SK-N-SH (cell line): ENCODE results near the gene TDO2. TPM values are rescaled to one million over a fixed set of nuclear protein-coding genes. Genes with fewer than 3 reads are reported as not detected.

ENCODE experiments used
- CTCF ChIA-PET: fragments of 300-600, 350-600 bp; formaldehyde crosslinking; extraction: SDS; loops from one replicate; lab custom pipeline; 2021; lab: Yijun Ruan, JAX
- POLR2A ChIA-PET: fragments of 350-600 bp; sonication (Branson Sonifier 250); formaldehyde crosslinking; extraction: SDS; loops from one replicate; lab custom pipeline; 2020; ENCODE audit warnings: antibody characterized with exemption, inconsistent platforms; lab: Yijun Ruan, JAX
- DNase-seq: peaks from one replicate; pipeline ENCODE4 v3.0.0; 2012
- H2AFZ ChIP-seq: fragments of 200-600 bp; sonication (generic); 2 replicates; pipeline ENCODE4 v1.8.1; 2016; ENCODE audit warnings: antibody characterized with exemption, mild to moderate bottlenecking, low read depth
- H3F3A ChIP-seq: fragments of 200-600 bp; sonication (generic); replicated peaks from 2 replicates; pipeline ENCODE3; 2016; ENCODE audit warnings: antibody characterized with exemption, mild to moderate bottlenecking; ENCODE audit not compliant: insufficient read depth
- H3K27ac ChIP-seq, 2 experiments: fragments of 200-500 bp in 1 of 2; fragments of 200-600 bp in 1 of 2; sonication (Bioruptor generic) in 1 of 2; sonication (generic), shearing (Covaris generic) in 1 of 2; 2 replicates each; pipeline versions ENCODE4 v1.5.1 to v1.6.1; 2014 to 2016; ENCODE audit warnings: low read depth in 2 of 2, inconsistent platforms in 1 of 2, low read length in 1 of 2, mild to moderate bottlenecking in 1 of 2, mixed read lengths in 1 of 2
- H3K27me3 ChIP-seq: fragments of 200-600 bp; sonication (generic), shearing (Covaris generic); 2 replicates; pipeline ENCODE4 v1.6.1; 2016; ENCODE audit warnings: mixed run types; ENCODE audit not compliant: insufficient read depth
- H3K36me3 ChIP-seq, 2 experiments: fragments of 200-500 bp in 1 of 2; fragments of 200-600 bp in 1 of 2; sonication (Bioruptor generic) in 1 of 2; sonication (generic) in 1 of 2; replicated peaks in 1 of 2; 2 replicates each; pipeline versions ENCODE3 to v1.5.1; 2014 to 2016; ENCODE audit warnings: low read length in 1 of 2, mild to moderate bottlenecking in 1 of 2; ENCODE audit not compliant: insufficient read depth in 2 of 2, control insufficient read depth in 1 of 2
- H3K4me1 ChIP-seq, 2 experiments: fragments of 200-500 bp in 1 of 2; fragments of 200-600 bp in 1 of 2; sonication (Bioruptor generic) in 1 of 2; sonication (generic), shearing (Covaris generic) in 1 of 2; 2 replicates each; pipeline versions ENCODE4 v1.5.1 to v1.6.1; 2014 to 2016; ENCODE audit warnings: low read depth in 1 of 2, low read length in 1 of 2, mixed run types in 1 of 2; ENCODE audit not compliant: insufficient read depth in 2 of 2, control insufficient read depth in 1 of 2
- H3K4me2 ChIP-seq: fragments of 200-600 bp; sonication (generic), shearing (Covaris generic); 2 replicates; pipeline ENCODE4 v1.6.1; 2017; ENCODE audit warnings: mixed run types
- H3K4me3 ChIP-seq, 2 experiments: fragments of 200-500 bp in 1 of 2; fragments of 200-600 bp in 1 of 2; sonication (Bioruptor generic) in 1 of 2; sonication (generic), shearing (Covaris generic) in 1 of 2; 2 replicates each; pipeline versions ENCODE4 v1.5.1 to v1.8.1; 2014 to 2016; ENCODE audit warnings: low read depth in 2 of 2, inconsistent platforms in 1 of 2, low read length in 1 of 2, mild to moderate bottlenecking in 1 of 2, mixed read lengths in 1 of 2, moderate library complexity in 1 of 2
- H3K79me2 ChIP-seq: fragments of 200-600 bp; sonication (generic); 2 replicates; pipeline ENCODE4 v1.8.1; 2017; ENCODE audit warnings: mild to moderate bottlenecking; ENCODE audit not compliant: insufficient read depth
- H3K9ac ChIP-seq: fragments of 200-600 bp; sonication (generic); 2 replicates; pipeline ENCODE4 v1.6.1; 2017; ENCODE audit warnings: mixed run types
- H3K9me2 ChIP-seq: fragments of 200-600 bp; sonication (generic); 2 replicates; pipeline ENCODE4 v1.6.1; 2017; ENCODE audit warnings: mixed run types
- H3K9me3 ChIP-seq: fragments of 200-600 bp; sonication (generic); 2 replicates; pipeline ENCODE4 v1.6.1; 2017; ENCODE audit warnings: mixed run types, mild to moderate bottlenecking, moderate library complexity
- H4K20me1 ChIP-seq: fragments of 200-600 bp; sonication (generic); 2 replicates; pipeline ENCODE4 v1.6.1; 2017; ENCODE audit warnings: mild to moderate bottlenecking, mixed run types; ENCODE audit not compliant: insufficient read depth
- CTCF ChIP-seq: fragments of 200-600 bp; sonication (generic); IDR thresholded peaks from 2 replicates; pipeline ENCODE4 v1.6.1; 2017; ENCODE audit warnings: antibody characterized with exemption, mild to moderate bottlenecking, moderate library complexity
- EP300 ChIP-seq, 2 experiments: IDR thresholded peaks; 2 replicates each; pipeline versions ENCODE4 v1.4.0 to v1.6.1; 2012; ENCODE audit warnings: borderline replicate concordance in 1 of 2, low read depth in 1 of 2, low read length in 1 of 2
- FOXJ3 ChIP-seq: sonication (generic); formaldehyde crosslinking; IDR thresholded peaks from 2 replicates; pipeline ENCODE4 v1.5.1; 2020; ENCODE audit warnings: mild to moderate bottlenecking, missing genetic modification reagents
- GATA2 ChIP-seq: sonication (generic); formaldehyde crosslinking; IDR thresholded peaks from 2 replicates; pipeline ENCODE4 v1.5.0; 2020; ENCODE audit warnings: mild to moderate bottlenecking, missing genetic modification reagents
- MAX ChIP-seq: IDR thresholded peaks from 2 replicates; pipeline ENCODE4 v1.4.0; 2012; ENCODE audit warnings: low read depth
- MEF2A ChIP-seq: IDR thresholded peaks from 2 replicates; pipeline ENCODE4 v1.4.0; 2012; ENCODE audit warnings: low read depth, borderline replicate concordance
- MXI1 ChIP-seq: IDR thresholded peaks from 2 replicates; pipeline ENCODE4 v1.6.1; 2012; ENCODE audit warnings: mild to moderate bottlenecking, low read depth, low read length, improper control_type of control experiment
- NFIC ChIP-seq: IDR thresholded peaks from 2 replicates; pipeline ENCODE4 v1.4.0; 2012; ENCODE audit warnings: borderline replicate concordance
- NRF1 ChIP-seq: IDR thresholded peaks from 2 replicates; pipeline ENCODE4 v1.6.1; 2012; ENCODE audit warnings: low read depth, mild to moderate bottlenecking, low read length
- PBX3 ChIP-seq: IDR thresholded peaks from 2 replicates; pipeline ENCODE4; 2012
- POLR2AphosphoS5 ChIP-seq: IDR thresholded peaks from 2 replicates; pipeline ENCODE4 v1.6.1; 2012; ENCODE audit warnings: low read depth, low read length
- RAD21 ChIP-seq: IDR thresholded peaks from 2 replicates; pipeline ENCODE4 v1.6.1; 2012; ENCODE audit warnings: mild to moderate bottlenecking, low read length
- RCOR1 ChIP-seq: fragments of 150-350 bp; IDR thresholded peaks from 2 replicates; pipeline ENCODE4 v1.6.1; 2017; ENCODE audit warnings: antibody characterized with exemption, low read length
- SIN3A ChIP-seq: IDR thresholded peaks from 2 replicates; pipeline ENCODE4 v1.6.1; 2012; ENCODE audit warnings: low read depth, mild to moderate bottlenecking, low read length, moderate library complexity, borderline replicate concordance
- TAF1 ChIP-seq: IDR thresholded peaks from 2 replicates; pipeline ENCODE4 v1.6.1; 2012; ENCODE audit warnings: low read depth, mild to moderate bottlenecking, low read length, moderate library complexity, borderline replicate concordance
- TEAD4 ChIP-seq: IDR thresholded peaks from 2 replicates; pipeline ENCODE4 v1.4.0; 2012; ENCODE audit warnings: mild to moderate bottlenecking, borderline replicate concordance; ENCODE audit not compliant: insufficient read depth
- USF1 ChIP-seq: IDR thresholded peaks from 2 replicates; pipeline ENCODE4 v1.4.0; 2012; ENCODE audit warnings: low read depth, borderline replicate concordance
- ZBTB33 ChIP-seq: IDR thresholded peaks from 2 replicates; pipeline ENCODE4 v1.4.0; 2012; ENCODE audit warnings: low read depth, borderline replicate concordance
- WGBS: methylation state at CpG from one replicate; pipeline ENCODE4 v1.1.6; 2017; ENCODE audit warnings: low lambda C conversion rate; 5-methylcytosine and 5-hydroxymethylcytosine counted together
- polyA plus RNA-seq, 3 experiments: library from polyadenylated mRNA; depleted of rRNA; stranded (reverse); fragments of >200 nt; gene quantifications; 2 replicates each; pipeline ENCODE4 v1.2.3, GENCODE V29; 2012

Gene TDO2
- polyA plus RNA-seq, 1 of the 3 experiments (the other 2 are of a cell fraction): not detected

- Histone ChIP-seq H3K4me3 (no peak overlapping the region), H3K79me2 (no peaks in the 10 kb centered on the region), H3K27me3 (no peaks in the 10 kb centered on the region), H4K20me1 (no peaks in the 10 kb centered on the region), H3K36me3 (no peaks in the 10 kb centered on the region), H3K9me2 (no peaks in the 10 kb centered on the region), H3K4me1 (no peaks in the 10 kb centered on the region), H3K9ac (no peak overlapping the region), H3K27ac (no peak overlapping the region), H3F3A (no peaks in the 10 kb centered on the region), H3K4me2 (no peak overlapping the region), H2AFZ (no peak overlapping the region), H3K9me3 (no peaks in the 10 kb centered on the region)
- TF ChIP-seq RCOR1 (no peak), NFIC (no peak), PBX3 (no peak), MAX (no peak), POLR2AphosphoS5 (no peak), SIN3A (no peak), RAD21 (no peak), NRF1 (no peak)
- ChIA-PET CTCF (no interaction called here), POLR2A (no interaction called here)
- WGBS: 26% methylated on average over 5 of the region's 5 CpGs
- no peak for DNase-seq
Observed at GRCh38 chr4:155960522-155960921, 57.0 kb downstream of the TDO2 start.

GRCh38 chr4:155961575-155961974 lies 58.1 kb downstream of the TDO2 start:
- no peaks in the 10 kb centered on the region for H3F3A ChIP-seq
- no peaks in the 10 kb centered on the region for H4K20me1 ChIP-seq
- no peaks in the 10 kb centered on the region for H3K79me2 ChIP-seq
- H3K4me2 ChIP-seq: no peak overlapping the region
- no peaks in the 10 kb centered on the region for H3K9me2 ChIP-seq
- no peak for TF ChIP-seq TAF1
- no peak for TF ChIP-seq FOXJ3
- TF ChIP-seq USF1: no peak
- no peak for TF ChIP-seq MXI1
- TF ChIP-seq NFIC: no peak
- TF ChIP-seq TEAD4: no peak
- TF ChIP-seq MEF2A: no peak
- no peak for TF ChIP-seq ZBTB33
- no peak for TF ChIP-seq GATA2 (CRISPR knock-in tag)
- no peak for TF ChIP-seq EP300 (IDR thresholded peaks at IDR 0.05; ENCODE audit: borderline replicate concordance in 1 of 2, low read depth in 1 of 2, low read length in 1 of 2)
- no peak for TF ChIP-seq CTCF
- no peak for TF ChIP-seq NRF1
- H3K27me3 ChIP-seq: no peaks in the 10 kb centered on the region
- no peak overlapping the region for H3K27ac ChIP-seq
- H3K4me1 ChIP-seq: no peaks in the 10 kb centered on the region
- DNase-seq: no peak
- no peak overlapping the region for H3K4me3 ChIP-seq
- no peaks in the 10 kb centered on the region for H3K9me3 ChIP-seq
- 74% methylated on average over 4 of the region's 4 CpGs for WGBS
- no peaks in the 10 kb centered on the region for H3K36me3 ChIP-seq
- no peak overlapping the region for H2AFZ ChIP-seq
- H3K9ac ChIP-seq: no peak overlapping the region
- ChIA-PET CTCF (no interaction called here), POLR2A (no interaction called here)
